Measurements from ENCODE around the gene SESN3. TPM values are rescaled to one million over a fixed set of nuclear protein-coding genes. Genes with fewer than 3 reads are reported as not detected.

The SESN3 gene
- total RNA-seq, 5 donors from 2014 or later (not counting 1 experiment from before 2014, with no cell fraction given): 61.5 to 150 (median 132) TPM

- no peaks in the 10 kb centered on the region for H3K36me3 Mint-ChIP-seq
- H3K27me3 ChIP-seq (replicated peaks in 1 of 2; ENCODE audit: control insufficient read depth in 2 of 2, extremely low read depth in 1 of 2, insufficient read depth in 2 of 2, low read length in 1 of 2): no peaks in the 10 kb centered on the region
- H3K4me1 ChIP-seq (ENCODE audit: control insufficient read depth in 1 of 2, extremely low read depth in 1 of 2, insufficient read depth in 2 of 2, low read length in 2 of 2): peaks cover 0 to 14% of the 10 kb centered on the region in 2 experiments
- H3K4me3 Mint-ChIP-seq: no peak overlapping the region
- ChIA-PET POLR2A (no interaction called here), CTCF (no interaction called here)
- H3K27ac ChIP-seq (ENCODE audit: low read length): no peak overlapping the region
- no peak overlapping the region for H3K4me3 ChIP-seq (ENCODE audit: control insufficient read depth in 1 of 2, extremely low read depth in 1 of 2, low read length in 1 of 2)
- ATAC-seq (replicated peaks in 1 of 4) (peak in 1 of 4 experiments; percentile 39), DNase-seq (no peak)
- no peak overlapping the region for H3K27ac Mint-ChIP-seq
- peaks cover 7 to 13% (median 13%) of the 10 kb centered on the region in 3 donors for H3K4me1 Mint-ChIP-seq
- H3K36me3 ChIP-seq (ENCODE audit: control insufficient read depth in 2 of 2, extremely low read depth in 1 of 2, insufficient read depth in 1 of 2, low read length in 1 of 2): no peaks in the 10 kb centered on the region
- H3K9me3 Mint-ChIP-seq: no peaks in the 10 kb centered on the region
- no peaks in the 10 kb centered on the region for H3K27me3 Mint-ChIP-seq
- 60% methylated on average over 1 of the region's 2 CpGs for WGBS (ENCODE audit: insufficient coverage)
- H3K9me3 ChIP-seq: no peaks in the 10 kb centered on the region
Observed at GRCh38 chr11:95262994-95263765, 32.2 kb upstream of the SESN3 start.

- CTCF ChIA-PET: interaction anchor here in 1 of 2 donors (1.4 kb wide), 1 partner anchor 24 kb away, joined by 3 read pairs; no protein-coding TSS in a partner anchor
- no peaks in the 10 kb centered on the region for H3K27me3 Mint-ChIP-seq
Observed at GRCh38 chr11:95257456-95257971, 26.5 kb upstream of the SESN3 start.

DNA sequence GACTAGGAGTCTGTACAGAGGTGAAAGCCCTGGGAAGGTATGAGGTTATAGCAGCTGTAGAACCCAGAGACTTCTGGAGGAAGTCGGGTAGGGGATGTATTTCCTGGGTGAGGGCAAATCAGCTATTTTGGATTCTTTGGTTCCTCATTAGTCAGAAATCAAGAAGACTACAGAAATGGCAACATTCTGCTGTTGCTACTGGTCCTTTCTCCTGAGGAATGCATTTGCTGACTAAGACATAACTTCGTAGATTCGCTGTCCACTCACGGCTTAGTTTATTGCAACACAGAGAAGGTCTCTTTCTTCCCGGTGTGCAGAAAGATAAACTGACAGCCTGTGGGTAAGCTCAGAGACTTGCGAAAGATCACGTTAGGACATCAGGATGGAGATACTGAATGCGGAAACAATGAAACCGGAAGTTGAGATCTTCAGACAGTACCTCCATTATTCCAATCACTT is 25.3 kb upstream of the SESN3 start:
- H3K9me3 Mint-ChIP-seq: peaks cover 0 to 5% (median 0%) of the 10 kb centered on the region in 3 donors
- H3K36me3 Mint-ChIP-seq: no peaks in the 10 kb centered on the region
- DNase-seq: peak in 3 of 35 experiments; percentile 7 to 24 (median 9)
- Histone ChIP-seq H3K4me1 (ENCODE audit: control insufficient read depth in 1 of 2, extremely low read depth in 1 of 2, insufficient read depth in 2 of 2, low read length in 2 of 2) (peaks cover 31 to 38% of the 10 kb centered on the region in 2 experiments), H3K36me3 (ENCODE audit: control insufficient read depth in 2 of 2, extremely low read depth in 1 of 2, insufficient read depth in 1 of 2, low read length in 1 of 2) (no peaks in the 10 kb centered on the region), H3K9me3 (no peaks in the 10 kb centered on the region), H3K27ac (ENCODE audit: low read length) (peak overlapping the region; percentile 43), H3K4me3 (ENCODE audit: control insufficient read depth in 1 of 2, extremely low read depth in 1 of 2, low read length in 1 of 2) (no peak overlapping the region), H3K27me3 (replicated peaks in 1 of 2; ENCODE audit: control insufficient read depth in 2 of 2, extremely low read depth in 1 of 2, insufficient read depth in 2 of 2, low read length in 1 of 2) (no peaks in the 10 kb centered on the region)
- H3K4me1 Mint-ChIP-seq: peaks cover 40 to 51% (median 43%) of the 10 kb centered on the region in 3 donors
- ChIA-PET POLR2A (interaction anchor here in 1 of 2 donors (1.1 kb wide), 1 partner anchor 25 kb away, joined by 5 read pairs; the partner anchor contains the start of gene SESN3), CTCF (interaction anchor here (1.4 to 1.9 kb wide), 2 partner anchors 23 to 449 kb away, joined by 3 to 5 read pairs; no protein-coding TSS in a partner anchor)
- H3K4me3 Mint-ChIP-seq: peak overlapping the region in 1 of 3 donors; percentile 15
- 75% methylated on average over 7 of the region's 9 CpGs for WGBS (ENCODE audit: insufficient coverage)
- no peaks in the 10 kb centered on the region for H3K27me3 Mint-ChIP-seq
- ATAC-seq (replicated peaks in 1 of 4): peak in 3 of 4 experiments; percentile 21 to 33 (median 31)
- H3K27ac Mint-ChIP-seq: peak overlapping the region; percentile 84 to 93

More at GRCh38 chr11:95257456-95257971, 26.5 kb upstream of the SESN3 start:
- H3K9me3 ChIP-seq: no peaks in the 10 kb centered on the region
- POLR2A ChIA-PET: interaction anchor here (0.5 to 0.6 kb wide), 3 partner anchors 14 to 1166 kb away, joined by 3 to 7 read pairs (median 4); no protein-coding TSS in a partner anchor
- peaks cover 31 to 37% of the 10 kb centered on the region in 2 experiments for H3K4me1 ChIP-seq (ENCODE audit: control insufficient read depth in 1 of 2, extremely low read depth in 1 of 2, insufficient read depth in 2 of 2, low read length in 2 of 2)
- no peak overlapping the region for H3K4me3 Mint-ChIP-seq
- no peaks in the 10 kb centered on the region for H3K36me3 ChIP-seq (ENCODE audit: control insufficient read depth in 2 of 2, extremely low read depth in 1 of 2, insufficient read depth in 1 of 2, low read length in 1 of 2)
- no CpG with 5 or more reads among the region's 4 CpGs for WGBS (ENCODE audit: insufficient coverage)
- H3K9me3 Mint-ChIP-seq: peaks cover 0 to 5% (median 0%) of the 10 kb centered on the region in 3 donors
- no peaks in the 10 kb centered on the region for H3K27me3 ChIP-seq (replicated peaks in 1 of 2; ENCODE audit: control insufficient read depth in 2 of 2, extremely low read depth in 1 of 2, insufficient read depth in 2 of 2, low read length in 1 of 2)
- H3K27ac ChIP-seq (ENCODE audit: low read length): no peak overlapping the region
- DNase-seq: no peak
- no peaks in the 10 kb centered on the region for H3K36me3 Mint-ChIP-seq
- no peak overlapping the region for H3K4me3 ChIP-seq (ENCODE audit: control insufficient read depth in 1 of 2, extremely low read depth in 1 of 2, low read length in 1 of 2)
- peaks cover 39 to 47% (median 40%) of the 10 kb centered on the region in 3 donors for H3K4me1 Mint-ChIP-seq
- ATAC-seq (replicated peaks in 1 of 4): no peak
- no peak overlapping the region for H3K27ac Mint-ChIP-seq

GRCh38 chr11:95255251-95256145 is 24.5 kb upstream of the SESN3 start:
- H3K36me3 ChIP-seq (ENCODE audit: control insufficient read depth in 2 of 2, extremely low read depth in 1 of 2, insufficient read depth in 1 of 2, low read length in 1 of 2): no peaks in the 10 kb centered on the region
- ATAC-seq (replicated peaks in 1 of 4) (no peak), DNase-seq (no peak)
- 100% methylated on average over 2 of the region's 4 CpGs for WGBS (ENCODE audit: insufficient coverage)
- H3K27me3 Mint-ChIP-seq: no peaks in the 10 kb centered on the region
- no peaks in the 10 kb centered on the region for H3K9me3 ChIP-seq
- H3K36me3 Mint-ChIP-seq: no peaks in the 10 kb centered on the region
- ChIA-PET CTCF (interaction anchor here (0.8 to 3.2 kb wide), 5 partner anchors 10 to 450 kb away, joined by 3 to 26 read pairs (median 5); partner anchors contain the start of gene SESN3 (in 1 of the 2)), POLR2A (interaction anchor here (0.5 to 2.9 kb wide), 4 partner anchors 16 to 26 kb away, joined by 3 to 30 read pairs (median 5); partner anchors contain the start of gene SESN3 (in 2 of the 2))
- peak overlapping the region; percentile 84 to 93 for H3K27ac Mint-ChIP-seq
- no peak overlapping the region for H3K4me3 ChIP-seq (ENCODE audit: control insufficient read depth in 1 of 2, extremely low read depth in 1 of 2, low read length in 1 of 2)
- H3K4me3 Mint-ChIP-seq: peak overlapping the region in 1 of 3 donors; percentile 76
- peaks cover 40 to 51% (median 43%) of the 10 kb centered on the region in 3 donors for H3K4me1 Mint-ChIP-seq
- no peaks in the 10 kb centered on the region for H3K27me3 ChIP-seq (replicated peaks in 1 of 2; ENCODE audit: control insufficient read depth in 2 of 2, extremely low read depth in 1 of 2, insufficient read depth in 2 of 2, low read length in 1 of 2)
- H3K27ac ChIP-seq (ENCODE audit: low read length): peak overlapping the region; percentile 73
- peaks cover 31 to 38% of the 10 kb centered on the region in 2 experiments for H3K4me1 ChIP-seq (ENCODE audit: control insufficient read depth in 1 of 2, extremely low read depth in 1 of 2, insufficient read depth in 2 of 2, low read length in 2 of 2)
- peaks cover 0 to 5% (median 0%) of the 10 kb centered on the region in 3 donors for H3K9me3 Mint-ChIP-seq

DNA sequence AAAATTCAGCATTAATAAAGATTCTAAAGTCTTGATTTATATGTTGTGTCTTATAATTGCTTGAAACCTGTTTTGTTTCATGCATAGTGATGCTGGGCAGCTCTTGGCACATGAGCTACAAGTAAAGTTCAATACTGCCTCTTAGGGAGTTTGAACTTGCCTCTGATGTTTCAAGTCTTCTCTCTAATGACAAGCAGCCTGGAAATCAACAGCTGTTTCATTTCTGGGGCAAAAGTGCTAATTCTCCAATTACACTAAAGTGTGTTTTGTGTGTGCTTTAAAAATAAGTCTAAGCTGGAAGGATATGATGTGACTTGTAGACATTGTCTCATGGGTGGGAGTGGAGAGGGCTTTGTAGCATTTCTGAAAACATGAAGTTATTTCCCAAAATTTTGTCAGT is 23.7 kb upstream of the SESN3 start:
- H3K4me3 Mint-ChIP-seq: peak overlapping the region in 1 of 3 donors; percentile 76
- H3K36me3 Mint-ChIP-seq: no peaks in the 10 kb centered on the region
- ATAC-seq (replicated peaks in 1 of 4) (peak in 3 of 4 experiments; percentile 4 to 23 (median 5)), DNase-seq (no peak)
- Histone ChIP-seq H3K27me3 (replicated peaks in 1 of 2; ENCODE audit: control insufficient read depth in 2 of 2, extremely low read depth in 1 of 2, insufficient read depth in 2 of 2, low read length in 1 of 2) (no peaks in the 10 kb centered on the region), H3K36me3 (ENCODE audit: control insufficient read depth in 2 of 2, extremely low read depth in 1 of 2, insufficient read depth in 1 of 2, low read length in 1 of 2) (no peaks in the 10 kb centered on the region), H3K4me3 (ENCODE audit: control insufficient read depth in 1 of 2, extremely low read depth in 1 of 2, low read length in 1 of 2) (no peak overlapping the region), H3K4me1 (ENCODE audit: control insufficient read depth in 1 of 2, extremely low read depth in 1 of 2, insufficient read depth in 2 of 2, low read length in 2 of 2) (peaks cover 31 to 38% of the 10 kb centered on the region in 2 experiments), H3K9me3 (no peaks in the 10 kb centered on the region), H3K27ac (ENCODE audit: low read length) (peak overlapping the region; percentile 73)
- peaks cover 40 to 51% (median 43%) of the 10 kb centered on the region in 3 donors for H3K4me1 Mint-ChIP-seq
- POLR2A ChIA-PET: interaction anchor here (0.6 to 2.9 kb wide), 9 partner anchors 9 to 781 kb away, joined by 3 to 30 read pairs (median 4); partner anchors contain the start of genes SESN3 (in 2 of the 2), ENDOD1 (in 1 of the 2) and FAM76B (in 1 of the 2)
- peak overlapping the region; percentile 84 to 93 for H3K27ac Mint-ChIP-seq
- peaks cover 0 to 5% (median 0%) of the 10 kb centered on the region in 3 donors for H3K9me3 Mint-ChIP-seq
- no peaks in the 10 kb centered on the region for H3K27me3 Mint-ChIP-seq
- CTCF ChIA-PET: interaction anchor here (0.8 to 3.2 kb wide), 7 partner anchors 10 to 451 kb away, joined by 3 to 26 read pairs (median 6); partner anchors contain the start of gene SESN3 (in 1 of the 2)
